SK-N-SH (cell line): Measurements from ENCODE around the gene TTC22. TPM values are rescaled to one million over a fixed set of nuclear protein-coding genes. Genes with fewer than 3 reads are reported as not detected.

ENCODE experiments used
- CTCF ChIA-PET: fragments of 300-600, 350-600 bp; formaldehyde crosslinking; extraction: SDS; loops from one replicate; lab custom pipeline; 2021; lab: Yijun Ruan, JAX
- POLR2A ChIA-PET: fragments of 350-600 bp; sonication (Branson Sonifier 250); formaldehyde crosslinking; extraction: SDS; loops from one replicate; lab custom pipeline; 2020; ENCODE audit warnings: antibody characterized with exemption, inconsistent platforms; lab: Yijun Ruan, JAX
- DNase-seq: peaks from one replicate; pipeline ENCODE4 v3.0.0; 2012
- H2AFZ ChIP-seq: fragments of 200-600 bp; sonication (generic); 2 replicates; pipeline ENCODE4 v1.8.1; 2016; ENCODE audit warnings: antibody characterized with exemption, mild to moderate bottlenecking, low read depth
- H3F3A ChIP-seq: fragments of 200-600 bp; sonication (generic); replicated peaks from 2 replicates; pipeline ENCODE3; 2016; ENCODE audit warnings: antibody characterized with exemption, mild to moderate bottlenecking; ENCODE audit not compliant: insufficient read depth
- H3K27ac ChIP-seq, 2 experiments: fragments of 200-500 bp in 1 of 2; fragments of 200-600 bp in 1 of 2; sonication (Bioruptor generic) in 1 of 2; sonication (generic), shearing (Covaris generic) in 1 of 2; 2 replicates each; pipeline versions ENCODE4 v1.5.1 to v1.6.1; 2014 to 2016; ENCODE audit warnings: low read depth in 2 of 2, inconsistent platforms in 1 of 2, low read length in 1 of 2, mild to moderate bottlenecking in 1 of 2, mixed read lengths in 1 of 2
- H3K27me3 ChIP-seq: fragments of 200-600 bp; sonication (generic), shearing (Covaris generic); 2 replicates; pipeline ENCODE4 v1.6.1; 2016; ENCODE audit warnings: mixed run types; ENCODE audit not compliant: insufficient read depth
- H3K36me3 ChIP-seq, 2 experiments: fragments of 200-500 bp in 1 of 2; fragments of 200-600 bp in 1 of 2; sonication (Bioruptor generic) in 1 of 2; sonication (generic) in 1 of 2; replicated peaks in 1 of 2; 2 replicates each; pipeline versions ENCODE3 to v1.5.1; 2014 to 2016; ENCODE audit warnings: low read length in 1 of 2, mild to moderate bottlenecking in 1 of 2; ENCODE audit not compliant: insufficient read depth in 2 of 2, control insufficient read depth in 1 of 2
- H3K4me1 ChIP-seq, 2 experiments: fragments of 200-500 bp in 1 of 2; fragments of 200-600 bp in 1 of 2; sonication (Bioruptor generic) in 1 of 2; sonication (generic), shearing (Covaris generic) in 1 of 2; 2 replicates each; pipeline versions ENCODE4 v1.5.1 to v1.6.1; 2014 to 2016; ENCODE audit warnings: low read depth in 1 of 2, low read length in 1 of 2, mixed run types in 1 of 2; ENCODE audit not compliant: insufficient read depth in 2 of 2, control insufficient read depth in 1 of 2
- H3K4me2 ChIP-seq: fragments of 200-600 bp; sonication (generic), shearing (Covaris generic); 2 replicates; pipeline ENCODE4 v1.6.1; 2017; ENCODE audit warnings: mixed run types
- H3K4me3 ChIP-seq, 2 experiments: fragments of 200-500 bp in 1 of 2; fragments of 200-600 bp in 1 of 2; sonication (Bioruptor generic) in 1 of 2; sonication (generic), shearing (Covaris generic) in 1 of 2; 2 replicates each; pipeline versions ENCODE4 v1.5.1 to v1.8.1; 2014 to 2016; ENCODE audit warnings: low read depth in 2 of 2, inconsistent platforms in 1 of 2, low read length in 1 of 2, mild to moderate bottlenecking in 1 of 2, mixed read lengths in 1 of 2, moderate library complexity in 1 of 2
- H3K79me2 ChIP-seq: fragments of 200-600 bp; sonication (generic); 2 replicates; pipeline ENCODE4 v1.8.1; 2017; ENCODE audit warnings: mild to moderate bottlenecking; ENCODE audit not compliant: insufficient read depth
- H3K9ac ChIP-seq: fragments of 200-600 bp; sonication (generic); 2 replicates; pipeline ENCODE4 v1.6.1; 2017; ENCODE audit warnings: mixed run types
- H3K9me2 ChIP-seq: fragments of 200-600 bp; sonication (generic); 2 replicates; pipeline ENCODE4 v1.6.1; 2017; ENCODE audit warnings: mixed run types
- H3K9me3 ChIP-seq: fragments of 200-600 bp; sonication (generic); 2 replicates; pipeline ENCODE4 v1.6.1; 2017; ENCODE audit warnings: mixed run types, mild to moderate bottlenecking, moderate library complexity
- H4K20me1 ChIP-seq: fragments of 200-600 bp; sonication (generic); 2 replicates; pipeline ENCODE4 v1.6.1; 2017; ENCODE audit warnings: mild to moderate bottlenecking, mixed run types; ENCODE audit not compliant: insufficient read depth
- CTCF ChIP-seq: fragments of 200-600 bp; sonication (generic); IDR thresholded peaks from 2 replicates; pipeline ENCODE4 v1.6.1; 2017; ENCODE audit warnings: antibody characterized with exemption, mild to moderate bottlenecking, moderate library complexity
- ELF1 ChIP-seq: IDR thresholded peaks from 2 replicates; pipeline ENCODE4 v1.4.0; 2012
- EP300 ChIP-seq, 2 experiments: IDR thresholded peaks; 2 replicates each; pipeline versions ENCODE4 v1.4.0 to v1.6.1; 2012; ENCODE audit warnings: borderline replicate concordance in 1 of 2, low read depth in 1 of 2, low read length in 1 of 2
- FOXM1 ChIP-seq: IDR thresholded peaks from 2 replicates; pipeline ENCODE4 v1.4.0; 2012; ENCODE audit warnings: low read depth, mild to moderate bottlenecking
- GABPA ChIP-seq: IDR thresholded peaks from 2 replicates; pipeline ENCODE4 v1.4.0; 2012; ENCODE audit warnings: low read depth, mild to moderate bottlenecking
- GATA2 ChIP-seq: sonication (generic); formaldehyde crosslinking; IDR thresholded peaks from 2 replicates; pipeline ENCODE4 v1.5.0; 2020; ENCODE audit warnings: mild to moderate bottlenecking, missing genetic modification reagents
- JUND ChIP-seq: IDR thresholded peaks from 2 replicates; pipeline ENCODE4 v1.4.0; 2012
- MEF2A ChIP-seq: IDR thresholded peaks from 2 replicates; pipeline ENCODE4 v1.4.0; 2012; ENCODE audit warnings: low read depth, borderline replicate concordance
- MXI1 ChIP-seq: IDR thresholded peaks from 2 replicates; pipeline ENCODE4 v1.6.1; 2012; ENCODE audit warnings: mild to moderate bottlenecking, low read depth, low read length, improper control_type of control experiment
- NFIC ChIP-seq: IDR thresholded peaks from 2 replicates; pipeline ENCODE4 v1.4.0; 2012; ENCODE audit warnings: borderline replicate concordance
- RFX5 ChIP-seq: IDR thresholded peaks from 2 replicates; pipeline ENCODE4 v1.6.1; 2012; ENCODE audit warnings: mild to moderate bottlenecking, improper control_type of control experiment, low read length
- RXRA ChIP-seq: IDR thresholded peaks from 2 replicates; pipeline ENCODE4 v1.4.0; 2012; ENCODE audit warnings: low read depth, mild to moderate bottlenecking, borderline replicate concordance
- TEAD4 ChIP-seq: IDR thresholded peaks from 2 replicates; pipeline ENCODE4 v1.4.0; 2012; ENCODE audit warnings: mild to moderate bottlenecking, borderline replicate concordance; ENCODE audit not compliant: insufficient read depth
- USF2 ChIP-seq: fragments of 150-350 bp; IDR thresholded peaks from 2 replicates; pipeline ENCODE4 v1.6.1; 2017; ENCODE audit warnings: antibody characterized with exemption, low read length, low read depth, borderline replicate concordance
- YY1 ChIP-seq: IDR thresholded peaks from 2 replicates; pipeline ENCODE4 v1.4.0; 2012; ENCODE audit warnings: low read depth, mild to moderate bottlenecking
- ZBTB33 ChIP-seq: IDR thresholded peaks from 2 replicates; pipeline ENCODE4 v1.4.0; 2012; ENCODE audit warnings: low read depth, borderline replicate concordance
- WGBS: methylation state at CpG from one replicate; pipeline ENCODE4 v1.1.6; 2017; ENCODE audit warnings: low lambda C conversion rate; 5-methylcytosine and 5-hydroxymethylcytosine counted together
- polyA plus RNA-seq, 3 experiments: library from polyadenylated mRNA; depleted of rRNA; stranded (reverse); fragments of >200 nt; gene quantifications; 2 replicates each; pipeline ENCODE4 v1.2.3, GENCODE V29; 2012

TTC22 gene
- polyA plus RNA-seq, 1 of the 3 experiments (the other 2 are of a cell fraction), result not detected

GRCh38 chr1:54809496-54810074, 8.5 kb upstream of the TTC22 start:
- no peak overlapping the region for H2AFZ ChIP-seq
- TF ChIP-seq GABPA (no peak), FOXM1 (no peak), CTCF (no peak), TEAD4 (no peak), USF2 (no peak), ZBTB33 (no peak), EP300 (IDR thresholded peaks at IDR 0.05; ENCODE audit: borderline replicate concordance in 1 of 2, low read depth in 1 of 2, low read length in 1 of 2) (no peak), RXRA (no peak), RFX5 (no peak), ELF1 (no peak), MXI1 (no peak), YY1 (no peak), MEF2A (no peak), JUND (no peak), GATA2 (CRISPR knock-in tag) (no peak), NFIC (no peak)
- H3K4me3 ChIP-seq, result no peak overlapping the region
- ChIA-PET POLR2A (no interaction called here), CTCF (interaction anchor here (0.6 to 4.3 kb wide), 24 partner anchors 9 to 949 kb away, joined by 3 to 20 read pairs (median 4); partner anchors contain the start of genes ACOT11, PARS2 and TTC22)
- no peaks in the 10 kb centered on the region for H4K20me1 ChIP-seq
- 69% methylated on average over 3 of the region's 3 CpGs for WGBS
- H3K4me1 ChIP-seq, result peaks cover 0 to 2% of the 10 kb centered on the region in 2 experiments; a peak in 1 of 4 replicates
- no peaks in the 10 kb centered on the region for H3K79me2 ChIP-seq
- DNase-seq, result no peak
- no peaks in the 10 kb centered on the region for H3K9me2 ChIP-seq
- no peaks in the 10 kb centered on the region for H3F3A ChIP-seq
- H3K4me2 ChIP-seq, result no peak overlapping the region
- H3K9me3 ChIP-seq, result no peaks in the 10 kb centered on the region
- H3K36me3 ChIP-seq, result no peaks in the 10 kb centered on the region
- no peak overlapping the region for H3K9ac ChIP-seq
- no peak overlapping the region for H3K27ac ChIP-seq
- no peaks in the 10 kb centered on the region for H3K27me3 ChIP-seq
